ENCODE measurements around the gene CSRP3. TPM values are rescaled to one million over a fixed set of nuclear protein-coding genes. Genes with fewer than 3 reads are reported as not detected.

The CSRP3 gene
- total RNA-seq, 3 donors from 2014 or later = not detected

DNA sequence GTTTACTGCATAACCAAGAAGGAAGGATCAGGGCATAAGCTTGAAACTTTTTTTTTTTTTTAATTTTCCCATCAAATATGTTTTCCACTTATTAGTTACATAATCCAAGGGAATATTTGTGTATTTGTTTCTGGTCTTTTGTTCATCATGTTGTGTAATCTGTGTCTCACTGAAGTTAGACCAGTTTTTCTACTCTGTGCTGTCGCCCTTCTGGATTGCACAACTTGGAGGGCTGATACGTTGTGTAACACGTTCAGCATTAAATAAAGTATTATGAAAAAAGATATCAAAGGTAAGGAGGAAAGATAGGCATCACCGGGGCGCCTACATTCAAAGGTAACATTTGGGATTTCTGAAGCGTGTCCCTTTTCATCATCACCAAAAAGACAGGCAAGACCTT, 42.3 kb upstream of the CSRP3 start:
- TF ChIP-seq POLR2AphosphoS5 (IDR thresholded peaks at IDR 0.05) = peak in 1 of 3 donors; percentile 71
- TF ChIP-seq, protein P1, sequence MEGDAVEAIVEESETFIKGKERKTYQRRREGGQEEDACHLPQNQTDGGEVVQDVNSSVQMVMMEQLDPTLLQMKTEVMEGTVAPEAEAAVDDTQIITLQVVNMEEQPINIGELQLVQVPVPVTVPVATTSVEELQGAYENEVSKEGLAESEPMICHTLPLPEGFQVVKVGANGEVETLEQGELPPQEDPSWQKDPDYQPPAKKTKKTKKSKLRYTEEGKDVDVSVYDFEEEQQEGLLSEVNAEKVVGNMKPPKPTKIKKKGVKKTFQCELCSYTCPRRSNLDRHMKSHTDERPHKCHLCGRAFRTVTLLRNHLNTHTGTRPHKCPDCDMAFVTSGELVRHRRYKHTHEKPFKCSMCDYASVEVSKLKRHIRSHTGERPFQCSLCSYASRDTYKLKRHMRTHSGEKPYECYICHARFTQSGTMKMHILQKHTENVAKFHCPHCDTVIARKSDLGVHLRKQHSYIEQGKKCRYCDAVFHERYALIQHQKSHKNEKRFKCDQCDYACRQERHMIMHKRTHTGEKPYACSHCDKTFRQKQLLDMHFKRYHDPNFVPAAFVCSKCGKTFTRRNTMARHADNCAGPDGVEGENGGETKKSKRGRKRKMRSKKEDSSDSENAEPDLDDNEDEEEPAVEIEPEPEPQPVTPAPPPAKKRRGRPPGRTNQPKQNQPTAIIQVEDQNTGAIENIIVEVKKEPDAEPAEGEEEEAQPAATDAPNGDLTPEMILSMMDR (IDR thresholded peaks at IDR 0.05) = no peak
- Histone ChIP-seq H3K4me3 (no peak overlapping the region), H3K9me3 (no peaks in the 10 kb centered on the region), H3K27ac (peak overlapping the region in 1 of 2 donors; percentile 21), H3K36me3 (no peaks in the 10 kb centered on the region), H3K27me3 (peaks cover 11 to 36% of the 10 kb centered on the region in 2 donors), H3K4me1 (peaks cover 9% of the 10 kb centered on the region in 2 donors)
- DNase-seq (ENCODE audit: low spot score in 2 of 2) = peak in 1 of 2 donors; percentile 29
- intact Hi-C loops (cut with DNase I; ENCODE audit: low total_unique reads) = no loop called here

DNA sequence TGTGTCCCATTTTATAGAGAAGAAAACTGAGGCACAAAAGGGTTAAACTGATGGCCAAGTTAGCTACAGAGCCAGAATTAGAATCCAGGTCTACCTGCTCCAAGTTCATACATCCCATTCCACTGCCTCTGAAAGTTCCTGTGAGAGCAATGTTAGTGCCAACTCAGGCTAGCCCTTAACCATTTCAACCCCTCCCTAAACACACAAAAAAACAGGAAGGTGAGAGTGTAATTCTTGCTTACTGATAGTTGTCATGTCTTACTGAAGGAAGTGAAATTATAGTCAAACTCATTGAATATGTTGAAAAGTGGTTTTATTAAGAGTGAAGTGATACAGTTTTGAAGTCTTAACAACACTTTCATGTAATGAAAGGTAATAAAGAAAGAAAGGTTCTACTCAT, 41.8 kb upstream of the CSRP3 start:
- no peak for TF ChIP-seq POLR2AphosphoS5 (IDR thresholded peaks at IDR 0.05)
- TF ChIP-seq POLR2A (IDR thresholded peaks at IDR 0.05) = no peak
- TF ChIP-seq, protein P1 (IDR thresholded peaks at IDR 0.05) = no peak
- Histone ChIP-seq H3K27me3 (peaks cover 11 to 39% of the 10 kb centered on the region in 2 donors), H3K4me1 (peaks cover 9% of the 10 kb centered on the region in 2 donors), H3K9me3 (no peaks in the 10 kb centered on the region), H3K36me3 (no peaks in the 10 kb centered on the region), H3K27ac (peak overlapping the region in 1 of 2 donors; percentile 4), H3K4me3 (no peak overlapping the region)
- intact Hi-C loops (cut with DNase I; ENCODE audit: low total_unique reads) = no loop called here
- DNase-seq (ENCODE audit: low spot score in 2 of 2) = no peak

DNA sequence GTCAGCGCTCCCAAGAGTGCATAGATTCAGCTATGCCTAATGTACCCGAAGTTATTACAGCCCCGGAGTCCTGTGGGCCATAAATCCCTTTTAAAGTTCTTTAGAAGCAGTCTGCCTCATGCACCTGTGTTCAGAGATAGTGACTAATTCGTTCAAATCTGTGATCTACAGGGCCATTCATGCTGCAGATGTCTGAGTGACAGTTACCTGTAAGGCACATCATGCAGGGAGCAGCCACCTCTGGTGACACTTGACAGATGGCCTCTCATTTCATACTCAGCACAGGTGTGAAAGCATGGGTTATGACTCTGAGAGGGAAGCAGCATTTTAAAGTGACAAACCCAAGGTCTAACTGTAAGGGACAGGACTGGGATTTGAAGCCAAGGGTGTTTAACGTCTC, 41.4 kb upstream of the CSRP3 start:
- peaks cover 9% of the 10 kb centered on the region in 2 donors for H3K4me1 ChIP-seq
- H3K27me3 ChIP-seq = peaks cover 11 to 40% of the 10 kb centered on the region in 2 donors
- no peak for DNase-seq (ENCODE audit: low spot score in 2 of 2)
- no peak overlapping the region for H3K4me3 ChIP-seq
- H3K36me3 ChIP-seq = no peaks in the 10 kb centered on the region
- H3K27ac ChIP-seq = peak overlapping the region in 1 of 2 donors; percentile 4
- intact Hi-C loops (cut with DNase I; ENCODE audit: low total_unique reads) = no loop called here
- no peaks in the 10 kb centered on the region for H3K9me3 ChIP-seq
- TF ChIP-seq POLR2A (IDR thresholded peaks at IDR 0.05) (no peak), POLR2AphosphoS5 (IDR thresholded peaks at IDR 0.05) (no peak)
- TF ChIP-seq, protein P1 (IDR thresholded peaks at IDR 0.05) = no peak

DNA sequence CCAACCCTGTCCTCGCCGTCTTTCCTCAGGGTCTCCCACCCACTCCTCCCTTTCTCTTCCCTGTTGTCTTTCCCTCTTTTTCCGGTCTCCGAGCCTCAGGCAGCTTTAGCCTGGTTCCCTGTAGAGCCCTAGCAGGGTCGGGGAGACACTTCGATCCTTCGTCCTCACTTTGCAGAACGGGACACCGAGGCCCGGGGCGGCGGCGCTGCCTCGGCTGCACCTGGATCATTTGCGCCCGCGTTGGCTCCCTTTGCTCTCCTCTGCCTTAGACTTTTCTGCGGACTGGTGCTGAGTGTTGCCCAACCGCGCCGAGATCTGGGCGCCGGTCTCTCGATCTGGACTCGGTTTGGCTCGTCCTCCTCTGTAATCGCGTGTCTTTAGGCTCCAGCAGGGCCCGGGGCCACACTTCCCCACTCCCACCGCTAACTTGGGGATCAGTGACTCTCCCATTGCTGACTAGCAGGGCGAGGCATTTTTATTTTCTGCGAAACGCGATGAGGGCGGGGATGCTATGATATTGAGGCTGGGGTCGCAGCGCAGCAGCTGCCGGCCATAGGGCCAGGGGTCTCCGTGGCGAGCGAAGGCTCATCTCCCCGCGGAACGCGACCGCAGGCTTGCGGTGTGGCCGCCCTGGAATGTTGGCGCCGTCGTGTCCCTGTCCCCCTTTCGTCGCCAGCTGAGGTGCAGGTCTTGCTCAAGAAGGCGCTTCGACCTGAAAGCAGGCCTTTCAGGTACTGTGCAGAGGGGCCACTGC, 40.6 kb upstream of the CSRP3 start:
- H3K27me3 ChIP-seq = peaks cover 11 to 46% of the 10 kb centered on the region in 2 donors

More for the DNA sequence above, 40.6 kb upstream of the CSRP3 start:
- intact Hi-C loops (cut with DNase I; ENCODE audit: low total_unique reads) = no loop called here
- no peaks in the 10 kb centered on the region for H3K36me3 ChIP-seq
- H3K4me3 ChIP-seq = peak overlapping the region; percentile 52 to 90 (median 63)
- no peak overlapping the region for H3K27ac ChIP-seq
- peaks cover 9% of the 10 kb centered on the region in 2 donors for H3K4me1 ChIP-seq
- no peaks in the 10 kb centered on the region for H3K9me3 ChIP-seq
- DNase-seq (ENCODE audit: low spot score in 2 of 2) = no peak
- TF ChIP-seq POLR2A (IDR thresholded peaks at IDR 0.05) (no peak), POLR2AphosphoS5 (IDR thresholded peaks at IDR 0.05) (no peak)
- TF ChIP-seq, protein P1 (IDR thresholded peaks at IDR 0.05) = no peak
